ENCODE measurements around the gene CFAP92.

GRCh38 chr3:129027544-129027880 is 33.6 kb upstream of the CFAP92 start:
- no peak for TF ChIP-seq EZH2 (IDR thresholded peaks at IDR 0.05; ENCODE audit: borderline replicate concordance, low read depth, low read length, severe bottlenecking)
- TF ChIP-seq CTCF (IDR thresholded peaks at IDR 0.05; ENCODE audit: extremely low read depth in 1 of 2, insufficient read depth in 1 of 2, low read depth in 1 of 2, low read length in 2 of 2): no peak
- TF ChIP-seq POLR2AphosphoS5 (IDR thresholded peaks at IDR 0.05; ENCODE audit: insufficient read depth, low read depth, low read length): no peak
- TF ChIP-seq MAX (IDR thresholded peaks at IDR 0.05; ENCODE audit: insufficient read depth, insufficient read length): no peak
- TF ChIP-seq POLR2A (IDR thresholded peaks at IDR 0.05; ENCODE audit: low read depth, low read length): no peak
- TF ChIP-seq FOS (IDR thresholded peaks at IDR 0.05; ENCODE audit: borderline replicate concordance, insufficient read depth, low read length): no peak
- no peak for TF ChIP-seq JUN (IDR thresholded peaks at IDR 0.05; ENCODE audit: borderline replicate concordance, insufficient read depth, insufficient read length, low read depth)
